Endothelial cell (in vitro differentiated cells): Measurements from ENCODE around the gene BARX1. TPM values are rescaled to one million over a fixed set of nuclear protein-coding genes. Genes with fewer than 3 reads are reported as not detected.

Experiments used
- DNase-seq: peaks from one replicate; pipeline ENCODE4 v3.0.0; 2021; ENCODE audit warnings: low spot score
- H3K27ac Mint-ChIP-seq: one replicate; pipeline ENCODE4 v1.8.0; 2021; ENCODE audit warnings: mixed read lengths, inconsistent platforms; ENCODE audit not compliant: unreplicated experiment
- H3K27me3 Mint-ChIP-seq: one replicate; pipeline ENCODE4 v1.8.0; 2021; ENCODE audit warnings: mild to moderate bottlenecking, moderate library complexity, mixed read lengths, inconsistent platforms; ENCODE audit not compliant: unreplicated experiment
- H3K36me3 Mint-ChIP-seq: one replicate; pipeline ENCODE4 v1.8.0; 2021; ENCODE audit warnings: mild to moderate bottlenecking, low read depth, mixed read lengths, inconsistent platforms; ENCODE audit not compliant: unreplicated experiment
- H3K4me1 Mint-ChIP-seq: one replicate; pipeline ENCODE4 v1.8.0; 2021; ENCODE audit warnings: mild to moderate bottlenecking, mixed read lengths, inconsistent platforms; ENCODE audit not compliant: unreplicated experiment
- H3K4me3 Mint-ChIP-seq: one replicate; pipeline ENCODE4 v1.8.0; 2021; ENCODE audit warnings: mild to moderate bottlenecking, mixed read lengths, inconsistent platforms; ENCODE audit not compliant: unreplicated experiment
- H3K9me3 Mint-ChIP-seq: one replicate; pipeline ENCODE4 v1.8.0; 2021; ENCODE audit warnings: mixed read lengths, inconsistent platforms; ENCODE audit not compliant: unreplicated experiment
- CTCF ChIP-seq: fragments of 200-600 bp; sonication (generic); IDR thresholded peaks from one replicate; pipeline ENCODE4 v1.5.0; 2021; ENCODE audit warnings: antibody characterized with exemption; ENCODE audit not compliant: unreplicated experiment
- total RNA-seq: library from RNA; stranded (reverse); fragmentation: NEBNext Ultra II Directional; extraction: Animal tissue kit (Norgen Biotek cat#: 25700); gene quantifications from one replicate; pipeline ENCODE4 v1.2.1, GENCODE V29; 2021; ENCODE audit not compliant: unreplicated experiment

BARX1 gene
- total RNA-seq, 1 donor from 2014 or later: 0.51 TPM

- no peak overlapping the region for H3K4me3 Mint-ChIP-seq
- peaks cover 2% of the 10 kb centered on the region for H3K36me3 Mint-ChIP-seq
- peaks cover 2% of the 10 kb centered on the region for H3K4me1 Mint-ChIP-seq
- no peak for TF ChIP-seq CTCF
- no peak for DNase-seq
- no peaks in the 10 kb centered on the region for H3K9me3 Mint-ChIP-seq
- no peak overlapping the region for H3K27ac Mint-ChIP-seq
- H3K27me3 Mint-ChIP-seq: peaks cover 9% of the 10 kb centered on the region
These were observed 43.2 kb downstream of the BARX1 start for GRCh38 chr9:93911801-93912554.

- Mint-ChIP-seq H3K27me3 (peaks cover 12% of the 10 kb centered on the region), H3K4me3 (no peak overlapping the region), H3K9me3 (no peaks in the 10 kb centered on the region), H3K36me3 (no peaks in the 10 kb centered on the region), H3K4me1 (peaks cover 2% of the 10 kb centered on the region), H3K27ac (no peak overlapping the region)
- no peak for DNase-seq
- no peak for TF ChIP-seq CTCF
These were observed 43.9 kb downstream of the BARX1 start for GRCh38 chr9:93911136-93911745.

- Mint-ChIP-seq H3K36me3 (no peaks in the 10 kb centered on the region), H3K27ac (no peak overlapping the region), H3K4me3 (no peak overlapping the region), H3K4me1 (no peaks in the 10 kb centered on the region), H3K27me3 (peaks cover 12% of the 10 kb centered on the region), H3K9me3 (no peaks in the 10 kb centered on the region)
- TF ChIP-seq CTCF: no peak
- no peak for DNase-seq
These were observed 44.6 kb downstream of the BARX1 start for GRCh38 chr9:93910598-93910997.

- no peaks in the 10 kb centered on the region for H3K9me3 Mint-ChIP-seq
- DNase-seq: no peak
- H3K27me3 Mint-ChIP-seq: peaks cover 12% of the 10 kb centered on the region
- no peaks in the 10 kb centered on the region for H3K4me1 Mint-ChIP-seq
- no peak overlapping the region for H3K27ac Mint-ChIP-seq
- H3K36me3 Mint-ChIP-seq: no peaks in the 10 kb centered on the region
- no peak overlapping the region for H3K4me3 Mint-ChIP-seq
- TF ChIP-seq CTCF: no peak
These were observed 45.0 kb downstream of the BARX1 start for GRCh38 chr9:93910196-93910595.

- no peaks in the 10 kb centered on the region for H3K9me3 Mint-ChIP-seq
- H3K4me3 Mint-ChIP-seq: no peak overlapping the region
- TF ChIP-seq CTCF: no peak
- H3K27me3 Mint-ChIP-seq: peaks cover 12% of the 10 kb centered on the region
- no peak for DNase-seq
- no peak overlapping the region for H3K27ac Mint-ChIP-seq
- no peaks in the 10 kb centered on the region for H3K4me1 Mint-ChIP-seq
- no peaks in the 10 kb centered on the region for H3K36me3 Mint-ChIP-seq
These were observed 45.9 kb downstream of the BARX1 start for GRCh38 chr9:93909242-93909616.
